ENCODE data around the gene OSGEP. TPM values are rescaled to one million over a fixed set of nuclear protein-coding genes. Genes with fewer than 3 reads are reported as not detected.

The OSGEP gene
- total and polyA plus RNA-seq, 2 experiments from 2014 or later = 29.0 to 59.5 TPM

DNA sequence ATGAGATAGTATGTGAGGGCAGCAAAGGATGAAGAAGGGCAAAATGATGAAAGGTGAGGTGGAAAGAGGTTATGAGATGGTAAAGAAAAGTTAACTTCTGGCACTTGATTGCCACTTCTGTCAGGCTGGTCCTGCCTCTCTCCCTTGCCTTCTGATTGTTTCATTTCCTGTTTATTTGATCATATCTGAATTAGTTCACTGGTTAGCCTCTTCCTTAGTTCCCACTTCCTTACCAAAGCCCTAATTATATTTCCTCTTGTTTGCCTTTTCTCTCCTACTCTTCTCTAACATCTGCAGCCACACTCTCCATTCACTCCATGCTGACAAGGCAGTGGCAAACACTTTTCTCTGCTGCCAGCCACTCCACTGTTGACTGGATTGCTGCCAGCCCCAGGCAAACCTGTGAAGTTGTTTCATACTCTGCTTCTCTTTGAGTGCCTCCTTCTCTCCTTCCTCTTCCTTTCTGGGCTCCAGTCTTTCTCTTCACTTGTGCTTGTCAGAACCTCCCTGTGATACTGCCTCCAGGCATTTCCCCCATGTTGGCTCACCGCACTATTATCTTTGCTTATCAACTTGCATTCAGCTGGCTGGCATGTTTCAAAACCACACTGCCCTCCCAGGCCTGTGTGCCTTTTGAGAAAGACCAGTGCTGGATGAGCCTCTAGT is 22.7 kb upstream of the OSGEP start (continued):
- TF ChIP-seq, protein P1, sequence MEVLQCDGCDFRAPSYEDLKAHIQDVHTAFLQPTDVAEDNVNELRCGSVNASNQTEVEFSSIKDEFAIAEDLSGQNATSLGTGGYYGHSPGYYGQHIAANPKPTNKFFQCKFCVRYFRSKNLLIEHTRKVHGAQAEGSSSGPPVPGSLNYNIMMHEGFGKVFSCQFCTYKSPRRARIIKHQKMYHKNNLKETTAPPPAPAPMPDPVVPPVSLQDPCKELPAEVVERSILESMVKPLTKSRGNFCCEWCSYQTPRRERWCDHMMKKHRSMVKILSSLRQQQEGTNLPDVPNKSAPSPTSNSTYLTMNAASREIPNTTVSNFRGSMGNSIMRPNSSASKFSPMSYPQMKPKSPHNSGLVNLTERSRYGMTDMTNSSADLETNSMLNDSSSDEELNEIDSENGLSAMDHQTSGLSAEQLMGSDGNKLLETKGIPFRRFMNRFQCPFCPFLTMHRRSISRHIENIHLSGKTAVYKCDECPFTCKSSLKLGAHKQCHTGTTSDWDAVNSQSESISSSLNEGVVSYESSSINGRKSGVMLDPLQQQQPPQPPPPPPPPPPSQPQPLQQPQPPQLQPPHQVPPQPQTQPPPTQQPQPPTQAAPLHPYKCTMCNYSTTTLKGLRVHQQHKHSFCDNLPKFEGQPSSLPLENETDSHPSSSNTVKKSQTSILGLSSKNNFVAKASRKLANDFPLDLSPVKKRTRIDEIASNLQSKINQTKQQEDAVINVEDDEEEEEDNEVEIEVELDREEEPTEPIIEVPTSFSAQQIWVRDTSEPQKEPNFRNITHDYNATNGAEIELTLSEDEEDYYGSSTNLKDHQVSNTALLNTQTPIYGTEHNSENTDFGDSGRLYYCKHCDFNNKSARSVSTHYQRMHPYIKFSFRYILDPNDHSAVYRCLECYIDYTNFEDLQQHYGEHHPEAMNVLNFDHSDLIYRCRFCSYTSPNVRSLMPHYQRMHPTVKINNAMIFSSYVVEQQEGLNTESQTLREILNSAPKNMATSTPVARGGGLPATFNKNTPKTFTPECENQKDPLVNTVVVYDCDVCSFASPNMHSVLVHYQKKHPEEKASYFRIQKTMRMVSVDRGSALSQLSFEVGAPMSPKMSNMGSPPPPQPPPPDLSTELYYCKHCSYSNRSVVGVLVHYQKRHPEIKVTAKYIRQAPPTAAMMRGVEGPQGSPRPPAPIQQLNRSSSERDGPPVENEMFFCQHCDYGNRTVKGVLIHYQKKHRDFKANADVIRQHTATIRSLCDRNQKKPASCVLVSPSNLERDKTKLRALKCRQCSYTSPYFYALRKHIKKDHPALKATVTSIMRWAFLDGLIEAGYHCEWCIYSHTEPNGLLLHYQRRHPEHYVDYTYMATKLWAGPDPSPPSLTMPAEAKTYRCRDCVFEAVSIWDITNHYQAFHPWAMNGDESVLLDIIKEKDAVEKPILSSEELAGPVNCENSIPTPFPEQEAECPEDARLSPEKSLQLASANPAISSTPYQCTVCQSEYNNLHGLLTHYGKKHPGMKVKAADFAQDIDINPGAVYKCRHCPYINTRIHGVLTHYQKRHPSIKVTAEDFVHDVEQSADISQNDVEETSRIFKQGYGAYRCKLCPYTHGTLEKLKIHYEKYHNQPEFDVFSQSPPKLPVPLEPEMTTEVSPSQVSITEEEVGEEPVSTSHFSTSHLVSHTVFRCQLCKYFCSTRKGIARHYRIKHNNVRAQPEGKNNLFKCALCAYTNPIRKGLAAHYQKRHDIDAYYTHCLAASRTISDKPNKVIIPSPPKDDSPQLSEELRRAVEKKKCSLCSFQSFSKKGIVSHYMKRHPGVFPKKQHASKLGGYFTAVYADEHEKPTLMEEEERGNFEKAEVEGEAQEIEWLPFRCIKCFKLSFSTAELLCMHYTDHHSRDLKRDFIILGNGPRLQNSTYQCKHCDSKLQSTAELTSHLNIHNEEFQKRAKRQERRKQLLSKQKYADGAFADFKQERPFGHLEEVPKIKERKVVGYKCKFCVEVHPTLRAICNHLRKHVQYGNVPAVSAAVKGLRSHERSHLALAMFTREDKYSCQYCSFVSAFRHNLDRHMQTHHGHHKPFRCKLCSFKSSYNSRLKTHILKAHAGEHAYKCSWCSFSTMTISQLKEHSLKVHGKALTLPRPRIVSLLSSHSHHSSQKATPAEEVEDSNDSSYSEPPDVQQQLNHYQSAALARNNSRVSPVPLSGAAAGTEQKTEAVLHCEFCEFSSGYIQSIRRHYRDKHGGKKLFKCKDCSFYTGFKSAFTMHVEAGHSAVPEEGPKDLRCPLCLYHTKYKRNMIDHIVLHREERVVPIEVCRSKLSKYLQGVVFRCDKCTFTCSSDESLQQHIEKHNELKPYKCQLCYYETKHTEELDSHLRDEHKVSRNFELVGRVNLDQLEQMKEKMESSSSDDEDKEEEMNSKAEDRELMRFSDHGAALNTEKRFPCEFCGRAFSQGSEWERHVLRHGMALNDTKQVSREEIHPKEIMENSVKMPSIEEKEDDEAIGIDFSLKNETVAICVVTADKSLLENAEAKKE (CRISPR knock-in tag; IDR thresholded peaks at IDR 0.05) = no peak

DNA sequence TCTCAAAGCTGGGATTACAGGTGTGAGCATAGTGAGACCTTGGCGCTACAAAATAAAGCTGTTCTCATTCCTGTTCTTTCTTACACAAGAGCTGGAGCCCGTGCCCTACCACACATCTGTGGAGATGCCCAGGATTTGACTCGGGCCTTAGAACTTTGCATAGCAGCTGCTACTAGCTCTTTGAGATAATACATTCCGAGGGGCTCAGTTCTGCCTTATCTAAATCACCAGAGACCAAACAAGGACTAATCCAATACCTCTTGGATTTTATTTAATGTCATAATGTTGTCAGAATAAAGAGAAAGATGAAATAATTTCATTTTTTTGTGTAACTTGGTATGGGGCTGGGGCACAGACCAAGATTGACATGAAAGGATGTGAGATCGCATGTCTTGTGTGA is 22.2 kb upstream of the OSGEP start:
- Mint-ChIP-seq H3K27me3 (ENCODE audit: insufficient read depth, low read depth, poor library complexity) (no peaks in the 10 kb centered on the region), H3K9me3 (no peaks in the 10 kb centered on the region), H3K4me1 (peaks cover 7% of the 10 kb centered on the region; the same call in 2 of the 3 replicates), H3K4me3 (no peak overlapping the region), H3K27ac (no peak overlapping the region), H3K36me3 (ENCODE audit: low read depth) (peaks cover 66% of the 10 kb centered on the region)
- Histone ChIP-seq H3K9me2 (ENCODE audit: insufficient read depth) (no peaks in the 10 kb centered on the region), H3K27me3 (ENCODE audit: insufficient read depth) (no peaks in the 10 kb centered on the region), H2AFZ (no peak overlapping the region), H3F3A (replicated peaks; ENCODE audit: low read depth) (peaks cover 10% of the 10 kb centered on the region; the same call in 1 of the 2 replicates), H3K4me1 (ENCODE audit: insufficient read depth) (peaks cover 6% of the 10 kb centered on the region), H3K4me3 (no peak overlapping the region), H3K4me2 (no peak overlapping the region), H3K79me2 (replicated peaks; ENCODE audit: insufficient read depth) (peaks cover 17% of the 10 kb centered on the region), H3K36me3 (ENCODE audit: insufficient read depth) (peaks cover 47% of the 10 kb centered on the region), H3K27ac (ENCODE audit: low read depth) (no peak overlapping the region), H4K20me1 (replicated peaks; ENCODE audit: insufficient read depth) (peaks cover 3% of the 10 kb centered on the region)
- ATAC-seq (no peak), DNase-seq (ENCODE audit: low spot score) (no peak)
- TF ChIP-seq POLR2AphosphoS5 (IDR thresholded peaks at IDR 0.05; ENCODE audit: low read depth) = no peak

All from GM23338 (cell line).